AG04450 (cell line): ENCODE data around the gene CYTH2. TPM values are rescaled to one million over a fixed set of nuclear protein-coding genes. Genes with fewer than 3 reads are reported as not detected.
A peak's percentile ranks its signal among the peaks of the same experiment; 100 is the strongest.

Source experiments
- CTCF ChIA-PET: fragments of 300-600, 350-600 bp; formaldehyde crosslinking; extraction: SDS; loops from one replicate; lab custom pipeline; 2022; ENCODE audit warnings: antibody characterized with exemption, inconsistent platforms; lab: Charles Lee
- POLR2A ChIA-PET: fragments of 350-600 bp; formaldehyde crosslinking; extraction: SDS; loops from one replicate; lab custom pipeline; 2021; ENCODE audit warnings: antibody characterized with exemption, inconsistent platforms; lab: Yijun Ruan, JAX
- DNase-seq: peaks from one replicate; pipeline ENCODE4 v3.0.0-alpha.2; 2011; ENCODE audit warnings: low read depth, low spot score
- H3K27ac ChIP-seq: one replicate; pipeline ENCODE4 v1.5.1; 2012; ENCODE audit warnings: low read depth, low read length, control low read depth
- H3K27me3 ChIP-seq: one replicate; pipeline ENCODE4 v1.6.0; 2012; ENCODE audit warnings: low read length; ENCODE audit not compliant: control insufficient read depth, insufficient read depth
- H3K4me3 ChIP-seq: 2 replicates; pipeline ENCODE4 v1.5.1; 2011; ENCODE audit warnings: mild to moderate bottlenecking, low read depth, low read length, control low read depth
- H3K9me3 ChIP-seq: 2 replicates; pipeline ENCODE4 v1.5.1; 2012; ENCODE audit warnings: low read length; ENCODE audit not compliant: control insufficient read depth, insufficient read depth
- polyA plus RNA-seq: library from polyadenylated mRNA; depleted of rRNA; stranded (reverse); fragments of >200 nt; gene quantifications from 2 replicates; pipeline ENCODE4 v1.2.3, GENCODE V29; 2011
- TF ChIP-seq, protein P1 (sequence below): IDR thresholded peaks from 2 replicates; pipeline ENCODE4 v1.5.1; 2011; ENCODE audit warnings: low read depth, low read length, control low read depth, inconsistent platforms

CYTH2 gene
- polyA plus RNA-seq, 1 experiment = 29.3 TPM

DNA sequence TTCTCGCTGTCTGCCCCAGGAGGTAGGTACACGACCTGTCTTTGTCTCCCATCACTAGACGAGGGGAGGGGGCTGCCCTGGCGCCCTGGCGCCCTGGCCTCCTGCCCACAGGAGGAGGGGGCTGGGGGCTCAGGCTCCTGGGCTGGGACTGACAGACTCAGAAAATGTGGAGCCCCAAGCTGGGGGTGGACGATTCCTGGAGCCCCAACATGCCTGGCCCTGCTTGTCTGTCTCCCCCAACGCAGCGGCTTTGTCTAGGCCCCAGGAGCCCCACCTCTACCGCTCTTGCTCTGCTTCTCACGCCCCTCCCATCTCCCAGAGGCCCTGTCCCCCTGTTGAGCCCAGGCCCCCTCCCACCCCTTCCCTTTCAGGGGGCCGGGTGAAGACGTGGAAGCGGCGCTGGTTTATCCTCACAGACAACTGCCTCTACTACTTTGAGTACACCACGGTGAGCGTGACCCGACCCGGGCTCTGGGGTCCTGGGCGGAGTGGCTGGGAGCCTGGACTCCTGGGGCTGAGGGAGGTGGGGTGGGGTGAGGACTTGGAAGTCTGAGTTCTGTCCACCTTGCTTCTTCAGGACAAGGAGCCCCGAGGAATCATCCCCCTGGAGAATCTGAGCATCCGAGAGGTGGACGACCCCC is 8.6 kb downstream of the CYTH2 start:
- no peak for DNase-seq
- POLR2A ChIA-PET = no interaction called here

DNA sequence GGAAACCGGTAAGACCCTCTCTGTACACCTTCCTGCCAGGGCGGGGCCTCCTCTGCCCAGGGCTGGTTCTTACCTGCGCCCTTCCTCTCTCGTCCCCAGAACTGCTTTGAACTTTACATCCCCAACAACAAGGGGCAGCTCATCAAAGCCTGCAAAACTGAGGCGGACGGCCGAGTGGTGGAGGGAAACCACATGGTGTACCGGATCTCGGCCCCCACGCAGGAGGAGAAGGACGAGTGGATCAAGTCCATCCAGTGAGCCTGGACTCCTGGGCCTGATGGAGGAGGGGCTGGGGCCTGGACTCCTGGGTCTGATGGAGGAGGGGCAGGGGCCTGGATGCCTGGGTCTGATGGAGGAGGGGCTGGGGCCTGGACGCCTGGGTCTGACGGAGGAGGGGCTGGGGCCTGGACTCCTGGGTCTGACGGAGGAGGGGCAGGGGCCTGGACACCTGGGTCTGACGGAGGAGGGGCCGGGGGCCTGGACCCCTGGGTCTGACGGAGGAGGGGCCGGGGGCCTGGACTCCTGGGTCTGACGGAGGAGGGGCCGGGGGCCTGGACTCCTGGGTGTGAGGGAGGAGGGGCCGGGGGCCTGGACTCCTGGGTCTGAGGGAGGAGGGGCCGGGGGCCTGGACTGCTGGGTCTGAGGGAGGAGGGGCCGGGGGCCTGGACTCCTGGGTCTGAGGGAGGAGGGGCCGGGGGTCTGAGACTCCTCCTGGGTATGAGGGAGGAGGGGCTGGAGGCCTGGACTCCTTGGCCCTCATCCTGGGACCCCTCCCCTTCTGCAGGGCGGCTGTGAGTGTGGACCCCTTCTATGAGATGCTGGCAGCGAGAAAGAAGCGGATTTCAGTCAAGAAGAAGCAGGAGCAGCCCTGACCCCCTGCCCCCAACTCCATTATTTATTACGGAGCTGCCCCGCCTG is 9.4 kb downstream of the CYTH2 start:
- CTCF ChIA-PET = interaction anchor here (1.7 kb wide), 1 partner anchor 11 kb away, joined by 9 read pairs; no protein-coding TSS in a partner anchor

More for the DNA sequence above, 8.6 kb downstream of the CYTH2 start:
- Histone ChIP-seq H3K9me3 (no peaks in the 10 kb centered on the region; the same call in 1 of the 2 replicates), H3K27ac (no peak overlapping the region), H3K27me3 (no peaks in the 10 kb centered on the region), H3K4me3 (no peak overlapping the region)
- CTCF ChIA-PET = no interaction called here
- TF ChIP-seq, protein P1, sequence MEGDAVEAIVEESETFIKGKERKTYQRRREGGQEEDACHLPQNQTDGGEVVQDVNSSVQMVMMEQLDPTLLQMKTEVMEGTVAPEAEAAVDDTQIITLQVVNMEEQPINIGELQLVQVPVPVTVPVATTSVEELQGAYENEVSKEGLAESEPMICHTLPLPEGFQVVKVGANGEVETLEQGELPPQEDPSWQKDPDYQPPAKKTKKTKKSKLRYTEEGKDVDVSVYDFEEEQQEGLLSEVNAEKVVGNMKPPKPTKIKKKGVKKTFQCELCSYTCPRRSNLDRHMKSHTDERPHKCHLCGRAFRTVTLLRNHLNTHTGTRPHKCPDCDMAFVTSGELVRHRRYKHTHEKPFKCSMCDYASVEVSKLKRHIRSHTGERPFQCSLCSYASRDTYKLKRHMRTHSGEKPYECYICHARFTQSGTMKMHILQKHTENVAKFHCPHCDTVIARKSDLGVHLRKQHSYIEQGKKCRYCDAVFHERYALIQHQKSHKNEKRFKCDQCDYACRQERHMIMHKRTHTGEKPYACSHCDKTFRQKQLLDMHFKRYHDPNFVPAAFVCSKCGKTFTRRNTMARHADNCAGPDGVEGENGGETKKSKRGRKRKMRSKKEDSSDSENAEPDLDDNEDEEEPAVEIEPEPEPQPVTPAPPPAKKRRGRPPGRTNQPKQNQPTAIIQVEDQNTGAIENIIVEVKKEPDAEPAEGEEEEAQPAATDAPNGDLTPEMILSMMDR = no peak

DNA sequence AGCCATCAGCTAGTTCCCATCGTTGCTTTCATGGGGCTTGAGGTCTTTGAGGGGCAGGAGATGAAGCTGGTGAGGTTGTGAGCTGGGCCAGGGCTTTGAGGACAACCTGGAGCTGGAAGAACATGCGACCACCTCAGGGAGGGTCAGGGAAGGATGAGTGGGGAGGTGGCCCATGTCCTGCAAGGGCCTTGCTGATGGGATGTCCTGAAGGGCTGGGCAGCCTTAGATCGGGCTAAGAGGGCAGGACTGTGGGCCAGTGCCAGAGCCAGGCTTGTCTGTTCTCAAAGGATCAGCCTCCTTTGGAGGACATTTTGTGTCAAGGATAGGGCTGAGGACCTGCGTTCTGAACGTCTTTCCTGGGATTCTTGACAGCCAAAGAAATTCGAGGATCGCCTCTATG is 10.5 kb downstream of the CYTH2 start:
- no peak overlapping the region for H3K27ac ChIP-seq
- H3K27me3 ChIP-seq = no peaks in the 10 kb centered on the region
- TF ChIP-seq, protein P1 = no peak
- no peak overlapping the region for H3K4me3 ChIP-seq
- no peaks in the 10 kb centered on the region; the same call in 1 of the 2 replicates for H3K9me3 ChIP-seq
- no peak for DNase-seq
- ChIA-PET POLR2A (interaction anchor here (0.5 to 1.0 kb wide), 3 partner anchors 10 to 144 kb away, joined by 3 to 5 read pairs (median 4); no protein-coding TSS in a partner anchor), CTCF (interaction anchor here (1.5 to 1.7 kb wide), 2 partner anchors 10 to 110 kb away, joined by 3 to 9 read pairs; no protein-coding TSS in a partner anchor)

More for the DNA sequence above, 9.4 kb downstream of the CYTH2 start:
- POLR2A ChIA-PET = no interaction called here
- H3K27me3 ChIP-seq = no peaks in the 10 kb centered on the region
- no peaks in the 10 kb centered on the region; the same call in 1 of the 2 replicates for H3K9me3 ChIP-seq
- no peak overlapping the region for H3K27ac ChIP-seq
- TF ChIP-seq, protein P1 = no peak
- DNase-seq = no peak
- H3K4me3 ChIP-seq = no peak overlapping the region

DNA sequence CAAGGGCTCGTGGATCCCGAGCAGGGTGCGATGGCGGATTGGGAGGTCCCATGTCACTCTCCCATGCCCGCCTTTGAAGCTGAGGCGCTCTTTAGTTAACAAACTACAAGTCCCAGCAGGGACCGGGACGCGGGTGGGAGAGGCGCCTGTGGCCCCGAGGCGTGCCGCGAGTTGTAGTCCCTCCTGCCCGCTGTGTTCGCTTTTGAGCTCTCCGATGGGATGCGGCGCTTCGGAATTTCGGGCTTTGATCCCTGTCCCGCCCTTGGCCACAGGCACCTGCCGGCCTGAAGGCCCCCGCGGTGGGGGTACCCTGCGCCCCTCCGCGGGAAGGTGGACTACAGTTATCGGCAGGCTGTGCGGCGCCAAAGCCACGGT is 11.0 kb downstream of the CYTH2 start:
- H3K27me3 ChIP-seq = no peaks in the 10 kb centered on the region
- TF ChIP-seq, protein P1 = no peak
- H3K27ac ChIP-seq = peak overlapping the region; percentile 65
- ChIA-PET POLR2A (interaction anchor here (0.6 to 1.0 kb wide), 2 partner anchors 9 to 120 kb away, joined by 4 to 5 read pairs; no protein-coding TSS in a partner anchor), CTCF (interaction anchor here (1.5 to 1.7 kb wide), 2 partner anchors 10 to 109 kb away, joined by 3 to 9 read pairs; no protein-coding TSS in a partner anchor)
- no peak for DNase-seq
- H3K9me3 ChIP-seq = no peaks in the 10 kb centered on the region; the same call in 1 of the 2 replicates
- H3K4me3 ChIP-seq = peak overlapping the region; percentile 38
